OCI-LY1 (cell line): Measurements from ENCODE around the gene SLAIN1.

Experiments
- EZH2 ChIP-seq: fragments of 200-600 bp; sonication (generic), shearing (Covaris generic); IDR thresholded peaks from 2 replicates; pipeline ENCODE4 v1.8.0; 2017; ENCODE audit warnings: borderline replicate concordance, mixed run types, mild to moderate bottlenecking, antibody characterized with exemption, low read length, moderate library complexity, mixed read lengths
- TF ChIP-seq, protein P1 (sequence below): fragments of 200-600 bp; sonication (generic), shearing (Covaris generic); IDR thresholded peaks from 2 replicates; pipeline ENCODE4 v1.5.1; 2017; ENCODE audit warnings: mild to moderate bottlenecking, antibody characterized with exemption, low read length, moderate library complexity, mixed read lengths

DNA sequence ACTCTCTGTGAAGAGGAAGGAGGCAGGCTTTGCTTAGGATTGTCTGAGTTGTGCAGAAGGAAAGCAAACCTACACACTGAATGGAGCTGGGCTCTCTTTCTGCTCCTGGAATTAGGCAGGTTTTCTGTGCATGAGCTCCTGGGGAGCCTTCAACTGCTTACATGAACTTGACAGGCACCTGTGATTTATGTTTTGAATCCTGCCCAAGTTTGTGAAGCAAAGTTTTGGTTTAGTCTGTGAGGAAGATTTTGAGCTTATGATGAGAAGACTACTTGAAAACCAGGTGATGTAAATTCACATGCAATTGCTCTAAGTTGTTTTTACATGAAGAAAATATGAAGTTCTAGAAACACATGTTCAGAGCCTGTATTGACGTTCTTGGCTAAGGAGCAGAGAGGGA lies 109.0 kb downstream of the SLAIN1 start:
- TF ChIP-seq, protein P1, sequence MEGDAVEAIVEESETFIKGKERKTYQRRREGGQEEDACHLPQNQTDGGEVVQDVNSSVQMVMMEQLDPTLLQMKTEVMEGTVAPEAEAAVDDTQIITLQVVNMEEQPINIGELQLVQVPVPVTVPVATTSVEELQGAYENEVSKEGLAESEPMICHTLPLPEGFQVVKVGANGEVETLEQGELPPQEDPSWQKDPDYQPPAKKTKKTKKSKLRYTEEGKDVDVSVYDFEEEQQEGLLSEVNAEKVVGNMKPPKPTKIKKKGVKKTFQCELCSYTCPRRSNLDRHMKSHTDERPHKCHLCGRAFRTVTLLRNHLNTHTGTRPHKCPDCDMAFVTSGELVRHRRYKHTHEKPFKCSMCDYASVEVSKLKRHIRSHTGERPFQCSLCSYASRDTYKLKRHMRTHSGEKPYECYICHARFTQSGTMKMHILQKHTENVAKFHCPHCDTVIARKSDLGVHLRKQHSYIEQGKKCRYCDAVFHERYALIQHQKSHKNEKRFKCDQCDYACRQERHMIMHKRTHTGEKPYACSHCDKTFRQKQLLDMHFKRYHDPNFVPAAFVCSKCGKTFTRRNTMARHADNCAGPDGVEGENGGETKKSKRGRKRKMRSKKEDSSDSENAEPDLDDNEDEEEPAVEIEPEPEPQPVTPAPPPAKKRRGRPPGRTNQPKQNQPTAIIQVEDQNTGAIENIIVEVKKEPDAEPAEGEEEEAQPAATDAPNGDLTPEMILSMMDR: no peak
- TF ChIP-seq EZH2: no peak
